ENCODE results near the gene ZNF74. TPM values are rescaled to one million over a fixed set of nuclear protein-coding genes. Genes with fewer than 3 reads are reported as not detected.

Gene ZNF74
- total RNA-seq, 2 donors from 2014 or later = 6.4 to 9.2 TPM

GRCh38 chr22:20431511-20432192 lies 37.7 kb downstream of the ZNF74 start:
- DNase-seq (ENCODE audit: low spot score in 2 of 2) (no peak), ATAC-seq (no peak)
- peaks cover 0 to 5% of the 10 kb centered on the region in 2 donors for H3K36me3 Mint-ChIP-seq
- no peaks in the 10 kb centered on the region for H3K9me3 Mint-ChIP-seq
- H3K27ac Mint-ChIP-seq = no peak overlapping the region

GRCh38 chr22:20432244-20432686 lies 38.3 kb downstream of the ZNF74 start:
- no peak overlapping the region for H3K27ac Mint-ChIP-seq
- DNase-seq (ENCODE audit: low spot score in 2 of 2) = peak in 1 of 2 donors; percentile 2
- H3K36me3 Mint-ChIP-seq = peaks cover 0 to 5% of the 10 kb centered on the region in 2 donors
- ATAC-seq = no peak
- no peaks in the 10 kb centered on the region for H3K9me3 Mint-ChIP-seq

GRCh38 chr22:20433191-20433590 lies 39.2 kb downstream of the ZNF74 start:
- DNase-seq (ENCODE audit: low spot score in 2 of 2) (no peak), ATAC-seq (no peak)
- H3K9me3 Mint-ChIP-seq = no peaks in the 10 kb centered on the region
- H3K27ac Mint-ChIP-seq = no peak overlapping the region
- peaks cover 0 to 5% of the 10 kb centered on the region in 2 donors for H3K36me3 Mint-ChIP-seq

- peaks cover 0 to 5% of the 10 kb centered on the region in 2 donors for H3K36me3 Mint-ChIP-seq
- no peak overlapping the region for H3K27ac Mint-ChIP-seq
- ATAC-seq (no peak), DNase-seq (ENCODE audit: low spot score in 2 of 2) (peak in 1 of 2 donors; percentile 3)
- H3K9me3 Mint-ChIP-seq = no peaks in the 10 kb centered on the region
Observed at GRCh38 chr22:20433686-20434241, 39.8 kb downstream of the ZNF74 start.

GRCh38 chr22:20434264-20434751 lies 40.4 kb downstream of the ZNF74 start:
- ATAC-seq (no peak), DNase-seq (ENCODE audit: low spot score in 2 of 2) (no peak)
- peaks cover 0 to 5% of the 10 kb centered on the region in 2 donors for H3K36me3 Mint-ChIP-seq
- no peak overlapping the region for H3K27ac Mint-ChIP-seq
- H3K9me3 Mint-ChIP-seq = no peaks in the 10 kb centered on the region

- peaks cover 0 to 5% of the 10 kb centered on the region in 2 donors for H3K36me3 Mint-ChIP-seq
- H3K9me3 Mint-ChIP-seq = no peaks in the 10 kb centered on the region
- no peak for DNase-seq (ENCODE audit: low spot score in 2 of 2)
- no peak for ATAC-seq
- no peak overlapping the region for H3K27ac Mint-ChIP-seq
Observed at GRCh38 chr22:20434773-20435172, 40.8 kb downstream of the ZNF74 start.

- peak in 1 of 2 donors; percentile 3 for DNase-seq (ENCODE audit: low spot score in 2 of 2)
- H3K27ac Mint-ChIP-seq = no peak overlapping the region
- no peaks in the 10 kb centered on the region for H3K9me3 Mint-ChIP-seq
- ATAC-seq = no peak
- peaks cover 0 to 5% of the 10 kb centered on the region in 2 donors for H3K36me3 Mint-ChIP-seq
Observed at GRCh38 chr22:20435436-20436306, 41.7 kb downstream of the ZNF74 start.

GRCh38 chr22:20436307-20436767 lies 42.4 kb downstream of the ZNF74 start:
- H3K36me3 Mint-ChIP-seq = peaks cover 0 to 5% of the 10 kb centered on the region in 2 donors
- H3K9me3 Mint-ChIP-seq = no peaks in the 10 kb centered on the region
- ATAC-seq = peak in 1 of 2 donors; percentile 39
- no peak overlapping the region for H3K27ac Mint-ChIP-seq
- peak in 1 of 2 donors; percentile 6 for DNase-seq (ENCODE audit: low spot score in 2 of 2)

GRCh38 chr22:20436768-20437612 lies 43.0 kb downstream of the ZNF74 start:
- DNase-seq (ENCODE audit: low spot score in 2 of 2) (peak in 1 of 2 donors; percentile 43), ATAC-seq (peak; percentile 24 to 36)
- Mint-ChIP-seq H3K27ac (no peak overlapping the region), H3K36me3 (peaks cover 0 to 5% of the 10 kb centered on the region in 2 donors), H3K9me3 (no peaks in the 10 kb centered on the region)

GRCh38 chr22:20437613-20438426 lies 43.9 kb downstream of the ZNF74 start, which contains the start of gene SCARF2:
SCARF2 (minus strand) TSS chr22:20437825; CDS start chr22:20437754, 71 bp downstream.
- Mint-ChIP-seq H3K27ac (no peak within 1 kb of the TSS), H3K9me3 (no peaks in the 10 kb centered on the region), H3K36me3 (peaks cover 0 to 5% of the 10 kb centered on the region in 2 donors)
- peak; percentile 21 to 23 for ATAC-seq
- peak in 1 of 2 donors; percentile 10 for DNase-seq (ENCODE audit: low spot score in 2 of 2)

- DNase-seq (ENCODE audit: low spot score in 2 of 2) = no peak
- Mint-ChIP-seq H3K9me3 (no peaks in the 10 kb centered on the region), H3K27ac (no peak overlapping the region), H3K36me3 (peaks cover 0 to 5% of the 10 kb centered on the region in 2 donors)
- no peak for ATAC-seq
Observed at GRCh38 chr22:20438427-20438677, 44.4 kb downstream of the ZNF74 start.

GRCh38 chr22:20438678-20439492 lies 44.9 kb downstream of the ZNF74 start:
- no peak overlapping the region for H3K27ac Mint-ChIP-seq
- no peaks in the 10 kb centered on the region for H3K9me3 Mint-ChIP-seq
- H3K36me3 Mint-ChIP-seq = peaks cover 0 to 5% of the 10 kb centered on the region in 2 donors
- DNase-seq (ENCODE audit: low spot score in 2 of 2) (peak in 1 of 2 donors; percentile 2), ATAC-seq (no peak)

- ATAC-seq = no peak
- DNase-seq (ENCODE audit: low spot score in 2 of 2) = peak in 1 of 2 donors; percentile 2
- H3K9me3 Mint-ChIP-seq = no peaks in the 10 kb centered on the region
- no peak overlapping the region for H3K27ac Mint-ChIP-seq
- peaks cover 0 to 5% of the 10 kb centered on the region in 2 donors for H3K36me3 Mint-ChIP-seq
Observed at GRCh38 chr22:20439556-20439927, 45.6 kb downstream of the ZNF74 start.

GRCh38 chr22:20439928-20440575 lies 46.1 kb downstream of the ZNF74 start:
- ATAC-seq (peak in 1 of 2 donors; percentile 15), DNase-seq (ENCODE audit: low spot score in 2 of 2) (peak in 1 of 2 donors; percentile 2)
- H3K36me3 Mint-ChIP-seq = peaks cover 0 to 5% of the 10 kb centered on the region in 2 donors
- no peaks in the 10 kb centered on the region for H3K9me3 Mint-ChIP-seq
- no peak overlapping the region for H3K27ac Mint-ChIP-seq
